IMR-90 (cell line): ENCODE measurements around the gene CHN1. TPM values are rescaled to one million over a fixed set of nuclear protein-coding genes. Genes with fewer than 3 reads are reported as not detected.

Source experiments
- ATAC-seq: fragments of 200-7000 bp; cut with Tn5 transposase; 2 replicates; pipeline ENCODE4 v1.9.1; 2020; ENCODE audit warnings: low read depth, mild to moderate bottlenecking, moderate library complexity
- BruUV-seq: library from RNA; stranded (reverse); fragments of 400-500 nt; replicated peaks from 2 replicates; lab custom pipeline; 2021; lab: Mats Ljungman, UMichigan
- CTCF ChIA-PET: fragments of 300-600 bp; formaldehyde crosslinking; extraction: SDS; loops from one replicate; lab custom pipeline; 2021; ENCODE audit warnings: antibody characterized with exemption; lab: Yijun Ruan, JAX
- POLR2A ChIA-PET: fragments of 300-600 bp; sonication (Branson Sonifier 250); formaldehyde crosslinking; loops from one replicate; lab custom pipeline; 2022; ENCODE audit warnings: antibody characterized with exemption; ENCODE audit not compliant: unreplicated experiment; lab: Charles Lee
- DNase-seq: peaks from one replicate; pipeline ENCODE4 v3.0.0; 2013
- H2AFZ ChIP-seq: replicated peaks from 2 replicates; pipeline ENCODE3; 2013; ENCODE audit warnings: low read length, mild to moderate bottlenecking; ENCODE audit not compliant: poor library complexity
- H2AK5ac ChIP-seq: 2 replicates; pipeline ENCODE4 v1.6.1; 2013; ENCODE audit warnings: low read depth, low read length, inconsistent platforms
- H2AK9ac ChIP-seq: replicated peaks from 2 replicates; pipeline ENCODE3; 2013; ENCODE audit warnings: mild to moderate bottlenecking, low read depth, low read length, moderate library complexity; ENCODE audit not compliant: poor library complexity
- H2BK120ac ChIP-seq: 2 replicates; pipeline ENCODE4 v1.6.1; 2013; ENCODE audit warnings: low read depth, low read length, inconsistent platforms
- H2BK15ac ChIP-seq: 3 replicates; pipeline ENCODE4 v1.6.1; 2013; ENCODE audit warnings: low read depth, low read length, inconsistent platforms
- H2BK20ac ChIP-seq: 2 replicates; pipeline ENCODE4 v1.6.1; 2013; ENCODE audit warnings: low read depth, mild to moderate bottlenecking, inconsistent platforms, low read length, moderate library complexity
- H2BK5ac ChIP-seq: 2 replicates; pipeline ENCODE4 v1.6.1; 2013; ENCODE audit warnings: mild to moderate bottlenecking, low read depth, low read length, inconsistent platforms; ENCODE audit not compliant: poor library complexity, severe bottlenecking
- H3K14ac ChIP-seq: replicated peaks from 2 replicates; pipeline ENCODE4 v1.6.1; 2013; ENCODE audit warnings: low read depth, low read length, inconsistent platforms
- H3K18ac ChIP-seq: 2 replicates; pipeline ENCODE4 v1.6.1; 2013; ENCODE audit warnings: low read depth, low read length, control low read depth
- H3K23ac ChIP-seq: 2 replicates; pipeline ENCODE4 v1.6.1; 2013; ENCODE audit warnings: low read depth, low read length, inconsistent platforms
- H3K27ac ChIP-seq: 2 replicates; pipeline ENCODE4 v1.5.1; 2013; ENCODE audit warnings: mild to moderate bottlenecking, control low read depth, low read length; ENCODE audit not compliant: insufficient read depth
- H3K27me3 ChIP-seq: 2 replicates; pipeline ENCODE4 v1.6.1; 2013; ENCODE audit warnings: low read length; ENCODE audit not compliant: control insufficient read depth, insufficient read depth
- H3K36me3 ChIP-seq: 2 replicates; pipeline ENCODE4 v1.6.1; 2013; ENCODE audit warnings: low read length, mixed read lengths; ENCODE audit not compliant: control insufficient read depth, insufficient read depth
- H3K4ac ChIP-seq: 2 replicates; pipeline ENCODE4 v1.6.1; 2013; ENCODE audit warnings: low read depth, low read length, inconsistent platforms
- H3K4me1 ChIP-seq: 2 replicates; pipeline ENCODE4 v1.6.1; 2013; ENCODE audit warnings: low read length, mixed read lengths; ENCODE audit not compliant: control insufficient read depth, insufficient read depth
- H3K4me2 ChIP-seq: 2 replicates; pipeline ENCODE4 v1.6.1; 2013; ENCODE audit warnings: low read depth, mild to moderate bottlenecking, control low read depth, low read length, moderate library complexity
- H3K4me3 ChIP-seq: 2 replicates; pipeline ENCODE4 v1.5.1; 2013; ENCODE audit warnings: low read depth, mild to moderate bottlenecking, control low read depth, low read length, moderate library complexity; ENCODE audit not compliant: insufficient read depth
- H3K56ac ChIP-seq: 2 replicates; pipeline ENCODE4 v1.6.1; 2013; ENCODE audit warnings: low read length, inconsistent platforms; ENCODE audit not compliant: insufficient read depth; ENCODE audit errors: extremely low read depth
- H3K79me1 ChIP-seq, 2 experiments: 2 replicates each; pipeline ENCODE4 v1.6.1; 2013; ENCODE audit warnings: low read length in 2 of 2, inconsistent platforms in 1 of 2, low read depth in 1 of 2
- H3K9ac ChIP-seq: 2 replicates; pipeline ENCODE4 v1.6.1; 2013; ENCODE audit warnings: low read depth, low read length, control low read depth
- H3K9me1 ChIP-seq: 2 replicates; pipeline ENCODE4 v1.6.1; 2013; ENCODE audit warnings: low read length, inconsistent platforms; ENCODE audit not compliant: insufficient read depth
- H3K9me3 ChIP-seq: 2 replicates; pipeline ENCODE4 v1.6.1; 2013; ENCODE audit warnings: low read length; ENCODE audit not compliant: control insufficient read depth, insufficient read depth
- H4K20me1 ChIP-seq: 2 replicates; pipeline ENCODE4 v1.6.1; 2013; ENCODE audit warnings: low read length, inconsistent platforms; ENCODE audit not compliant: insufficient read depth
- H4K5ac ChIP-seq: 2 replicates; pipeline ENCODE4 v1.6.1; 2013; ENCODE audit warnings: mild to moderate bottlenecking, low read depth, low read length, control low read depth
- H4K8ac ChIP-seq, 2 experiments: 2 replicates each; pipeline ENCODE4 v1.6.1; 2013; ENCODE audit warnings: low read depth in 2 of 2, low read length in 2 of 2, control low read depth in 1 of 2, inconsistent platforms in 1 of 2
- H4K91ac ChIP-seq: 2 replicates; pipeline ENCODE4 v1.6.1; 2013; ENCODE audit warnings: low read depth, low read length, inconsistent platforms; ENCODE audit not compliant: insufficient read depth
- CTCF ChIP-seq: conservative IDR thresholded peaks from 2 replicates; pipeline ENCODE4 v1.5.1; 2012; ENCODE audit warnings: mild to moderate bottlenecking, low read depth, low read length, improper control_type of control experiment
- WGBS, 2 experiments: methylation state at CpG; one replicate each; pipeline versions ENCODE4 v1.1.5 to v1.1.7; 2013; ENCODE audit warnings: missing lambda C conversion rate in 2 of 2; ENCODE audit not compliant: insufficient read length in 1 of 2; ENCODE audit errors: extremely low coverage in 2 of 2; 5-methylcytosine and 5-hydroxymethylcytosine counted together
- dilution Hi-C: fragments of 300-500 bp; cut with HindIII; formaldehyde crosslinking; loops from one replicate; pipeline ENCODE4 v1.14.3; 2018; ENCODE audit warnings: low sequenced_read_pairs; ENCODE audit not compliant: unreplicated experiment
- in situ Hi-C: fragments of 300-500 bp; cut with MboI; formaldehyde crosslinking; loops from 3 replicates; pipeline ENCODE4 v1.14.3; 2019; ENCODE audit warnings: low sequenced_read_pairs, inconsistent platforms, mixed read lengths
- intact Hi-C: fragments of 100-400 bp; cut with micrococcal nuclease; formaldehyde crosslinking; loops from 2 replicates; pipeline ENCODE4 v1.10.0; 2022
- polyA plus RNA-seq, 3 experiments: library from polyadenylated mRNA; depleted of rRNA; stranded (reverse); fragments of >200 nt; gene quantifications; 2 replicates each; pipeline ENCODE4 v1.2.3, GENCODE V29; 2012; ENCODE audit warnings: low replicate concordance in 1 of 3
- total RNA-seq: library from RNA; depleted of rRNA; stranded (reverse); fragments of >200 nt; gene quantifications from 2 replicates; pipeline ENCODE4 v1.2.3, GENCODE V29; 2012

The CHN1 gene
- total and polyA plus RNA-seq, 2 of the 4 experiments (the other 2 are of a cell fraction) = 58.4 to 66.9 TPM

GRCh38 chr2:174789001-174789400, 216.2 kb downstream of the CHN1 start:
- peaks cover 18% of the 10 kb centered on the region for H3K9me1 ChIP-seq
- H2AK5ac ChIP-seq = peak overlapping the region; percentile 98
- H2BK20ac ChIP-seq = peak overlapping the region; percentile 81
- H3K9me3 ChIP-seq = no peaks in the 10 kb centered on the region
- H4K20me1 ChIP-seq = no peaks in the 10 kb centered on the region
- peak overlapping the region; percentile 91; the same call in 2 of the 3 replicates for H2BK15ac ChIP-seq
- H3K79me1 ChIP-seq = peaks cover 0 to 9% of the 10 kb centered on the region in 2 experiments; a peak in 2 of 4 replicates
- H3K27ac ChIP-seq = peak overlapping the region; percentile 99
- peak overlapping the region; percentile 89 for H4K5ac ChIP-seq
- ATAC-seq = no peak
- no peaks in the 10 kb centered on the region for H3K36me3 ChIP-seq
- H2AK9ac ChIP-seq = peak overlapping the region; percentile 85
- no peak for DNase-seq
- H3K4me3 ChIP-seq = no peak overlapping the region
- 100% methylated on average over 2 of the region's 16 CpGs; no CpG with 5 or more reads in 1 of the 2 experiments for WGBS, 2 experiments
- dilution Hi-C loops (no loop called here), in situ Hi-C loops (no loop called here), intact Hi-C loops (no loop called here)
- ChIA-PET CTCF (interaction anchor here (0.7 to 1.5 kb wide), 3 partner anchors 17 to 197 kb away, joined by 3 to 5 read pairs (median 4); no protein-coding TSS in a partner anchor), POLR2A (interaction anchor here (1.9 kb wide), 1 partner anchor 14 kb away, joined by 6 read pairs; no protein-coding TSS in a partner anchor)
- peak overlapping the region; percentile 74 for H3K18ac ChIP-seq
- peak overlapping the region; percentile 100 for H2BK120ac ChIP-seq
- peak overlapping the region; percentile 87 for H3K14ac ChIP-seq
- H3K4me1 ChIP-seq = peaks cover 27% of the 10 kb centered on the region
- no peak overlapping the region for H3K4me2 ChIP-seq
- no peak overlapping the region for H3K9ac ChIP-seq
- peak overlapping the region; percentile 96 for H4K8ac ChIP-seq
- peak overlapping the region; percentile 97 for H3K4ac ChIP-seq
- no TSS peak for BruUV-seq
- no peaks in the 10 kb centered on the region for H3K27me3 ChIP-seq
- H2AFZ ChIP-seq = peak overlapping the region; percentile 81
- H4K91ac ChIP-seq = peak overlapping the region; percentile 98
- peak overlapping the region; percentile 35; the same call in 1 of the 2 replicates for H3K23ac ChIP-seq
- no peak for TF ChIP-seq CTCF
- H3K56ac ChIP-seq = no peak overlapping the region
- H2BK5ac ChIP-seq = peak overlapping the region; percentile 96
